KMS-11 (cell line): Measurements from ENCODE around the gene CLEC2A.

ENCODE experiments used
- H2AFZ ChIP-seq: fragments of 200-600 bp; sonication (generic); 2 replicates; pipeline ENCODE4 v1.6.1; 2016; ENCODE audit warnings: antibody characterized with exemption, mixed run types, low read depth
- H3K27ac ChIP-seq: fragments of 200-600 bp; sonication (generic); 2 replicates; pipeline ENCODE4 v1.6.1; 2016; ENCODE audit warnings: mild to moderate bottlenecking, mixed run types
- H3K27me3 ChIP-seq: fragments of 200-600 bp; sonication (generic); 2 replicates; pipeline ENCODE4 v1.6.1; 2017; ENCODE audit warnings: mild to moderate bottlenecking, low read depth, mixed run types, moderate library complexity; ENCODE audit not compliant: insufficient read depth
- H3K36me3 ChIP-seq: fragments of 200-600 bp; sonication (generic); 2 replicates; pipeline ENCODE4 v1.6.1; 2017; ENCODE audit warnings: mild to moderate bottlenecking, mixed run types; ENCODE audit not compliant: insufficient read depth
- H3K4me1 ChIP-seq: fragments of 200-600 bp; sonication (generic); 2 replicates; pipeline ENCODE4 v1.6.1; 2016; ENCODE audit warnings: mild to moderate bottlenecking, low read depth, mixed run types; ENCODE audit not compliant: poor library complexity, severe bottlenecking
- H3K4me2 ChIP-seq: fragments of 200-600 bp; sonication (generic); 2 replicates; pipeline ENCODE4 v1.7.0; 2016; ENCODE audit warnings: mild to moderate bottlenecking, mixed run types
- H3K4me3 ChIP-seq: fragments of 200-600 bp; sonication (generic); IDR thresholded peaks from 2 replicates; pipeline ENCODE4 v1.6.1; 2017; ENCODE audit warnings: low read depth, low read length, mixed read lengths; ENCODE audit not compliant: insufficient read depth
- H3K79me2 ChIP-seq: fragments of 200-600 bp; sonication (generic); 2 replicates; pipeline ENCODE4 v1.6.1; 2016; ENCODE audit warnings: low read depth, mixed run types; ENCODE audit not compliant: insufficient read depth
- H3K9ac ChIP-seq: fragments of 200-600 bp; sonication (generic); 2 replicates; pipeline ENCODE4 v1.6.1; 2016; ENCODE audit warnings: mild to moderate bottlenecking, mixed run types
- H4K20me1 ChIP-seq: fragments of 200-600 bp; sonication (generic); 2 replicates; pipeline ENCODE4 v1.6.1; 2016; ENCODE audit warnings: mild to moderate bottlenecking, mixed run types; ENCODE audit not compliant: insufficient read depth
- TF ChIP-seq, protein P1 (sequence below): fragments of 200-600 bp; sonication (generic); conservative IDR thresholded peaks from 2 replicates; pipeline ENCODE4 v1.6.1; 2017; ENCODE audit warnings: low read depth, mild to moderate bottlenecking, antibody characterized with exemption, low read length, moderate library complexity, mixed read lengths

The CLEC2A gene

DNA sequence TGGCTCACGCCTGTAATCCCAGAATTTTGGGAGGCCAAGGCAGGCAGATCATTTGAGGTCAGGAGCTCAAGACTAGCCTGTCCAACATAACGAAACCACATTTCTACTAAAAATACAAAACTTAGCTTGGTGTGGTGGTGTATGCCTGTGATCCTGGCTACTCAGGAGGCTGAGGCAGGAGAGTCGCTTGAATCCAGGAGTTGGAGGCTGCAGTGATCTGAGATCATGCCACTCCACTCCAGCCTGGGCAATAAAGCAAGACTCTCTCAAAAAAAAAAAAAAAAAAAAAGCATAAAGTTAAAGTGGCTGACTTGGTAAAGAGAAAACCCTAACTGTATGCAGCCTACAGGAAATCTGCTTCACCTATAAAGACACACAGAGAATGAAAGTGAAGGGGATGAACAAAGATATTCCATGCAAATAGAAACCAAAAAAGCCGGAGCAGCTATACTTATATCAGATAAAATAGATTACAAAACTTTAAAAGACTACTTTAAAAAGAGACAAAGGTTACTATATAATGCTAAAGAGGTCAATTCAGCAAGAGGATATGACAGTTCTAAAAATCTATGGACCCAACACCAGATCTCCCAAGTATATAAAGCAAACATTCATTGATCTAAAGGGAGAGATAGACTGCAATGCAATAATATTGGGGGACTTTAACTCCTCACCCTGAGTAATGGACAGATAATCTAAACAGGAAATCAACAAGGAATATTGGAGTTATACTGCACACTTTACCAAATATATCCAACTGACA lies 67.1 kb downstream of the CLEC2A start:
- TF ChIP-seq, protein P1, sequence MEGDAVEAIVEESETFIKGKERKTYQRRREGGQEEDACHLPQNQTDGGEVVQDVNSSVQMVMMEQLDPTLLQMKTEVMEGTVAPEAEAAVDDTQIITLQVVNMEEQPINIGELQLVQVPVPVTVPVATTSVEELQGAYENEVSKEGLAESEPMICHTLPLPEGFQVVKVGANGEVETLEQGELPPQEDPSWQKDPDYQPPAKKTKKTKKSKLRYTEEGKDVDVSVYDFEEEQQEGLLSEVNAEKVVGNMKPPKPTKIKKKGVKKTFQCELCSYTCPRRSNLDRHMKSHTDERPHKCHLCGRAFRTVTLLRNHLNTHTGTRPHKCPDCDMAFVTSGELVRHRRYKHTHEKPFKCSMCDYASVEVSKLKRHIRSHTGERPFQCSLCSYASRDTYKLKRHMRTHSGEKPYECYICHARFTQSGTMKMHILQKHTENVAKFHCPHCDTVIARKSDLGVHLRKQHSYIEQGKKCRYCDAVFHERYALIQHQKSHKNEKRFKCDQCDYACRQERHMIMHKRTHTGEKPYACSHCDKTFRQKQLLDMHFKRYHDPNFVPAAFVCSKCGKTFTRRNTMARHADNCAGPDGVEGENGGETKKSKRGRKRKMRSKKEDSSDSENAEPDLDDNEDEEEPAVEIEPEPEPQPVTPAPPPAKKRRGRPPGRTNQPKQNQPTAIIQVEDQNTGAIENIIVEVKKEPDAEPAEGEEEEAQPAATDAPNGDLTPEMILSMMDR: no peak

More for the DNA sequence above, 67.1 kb downstream of the CLEC2A start:
- no peaks in the 10 kb centered on the region for H3K36me3 ChIP-seq
- no peaks in the 10 kb centered on the region for H4K20me1 ChIP-seq
- H3K27ac ChIP-seq: peak overlapping the region; percentile 74
- H3K27me3 ChIP-seq: no peaks in the 10 kb centered on the region
- H3K4me1 ChIP-seq: peaks cover 29% of the 10 kb centered on the region
- H3K4me2 ChIP-seq: peak overlapping the region; percentile 55
- H2AFZ ChIP-seq: no peak overlapping the region
- H3K4me3 ChIP-seq: no peak overlapping the region
- no peaks in the 10 kb centered on the region for H3K79me2 ChIP-seq
- peak overlapping the region; percentile 56; the same call in 1 of the 2 replicates for H3K9ac ChIP-seq
